Heart left ventricle (tissue), 13 donors: ENCODE results near the gene CMIP.

Experiments used
- POLR2A ChIP-seq, 2 donors: fragments of 450-650 bp; IDR thresholded peaks; one replicate each; pipeline ENCODE4 v1.6.1; 2017; ENCODE audit warnings: antibody characterized with exemption in 2 of 2, mild to moderate bottlenecking in 2 of 2, moderate library complexity in 2 of 2
- TF ChIP-seq, protein P1 (sequence below), 12 donors: fragments of 200-600 bp; sonication (generic) in 4 of 12; IDR thresholded peaks; one replicate each; pipeline versions ENCODE4 v1.5.0 to v1.8.0; 2018 to 2022; ENCODE audit warnings: antibody characterized with exemption in 12 of 12, mild to moderate bottlenecking in 5 of 12
- donor health status: ischemic (EF 13 %, LVEDD 7.1; RV severe dilation, severe dysfunction).
- donor health status: DM: no; HTN: yes; CAD: no.
- donor health status: DM: no; HTN: no; CAD: no.
- donor health status: ischemic (EF 25% LVEDD 6.9; RV normal size, moderate dysfunction).
- donor health status: ischemic (EF 25% LVEDD 5.7; RV mildly dilated, moderate dysfunction).
- donor health status: ischemic (EF 35%, LVEDD 5.7; RV mildly dilated, moderate dysfunction).
- donor health status: nonischemic (EF 11% LVEDD 7.7; RV severe dilation, severe dysfunction).
- donor health status: DM: yes; HTN: yes; CAD: no.
- donor health status: PGD.
- donor health status: ischemic (EF 29% LVEDD 5.4; RV normal size, mild dysfunction).
- donor health status: nonischemic (EF 23%, LVEDD 6.1; RV moderate dilation, normal function).

DNA sequence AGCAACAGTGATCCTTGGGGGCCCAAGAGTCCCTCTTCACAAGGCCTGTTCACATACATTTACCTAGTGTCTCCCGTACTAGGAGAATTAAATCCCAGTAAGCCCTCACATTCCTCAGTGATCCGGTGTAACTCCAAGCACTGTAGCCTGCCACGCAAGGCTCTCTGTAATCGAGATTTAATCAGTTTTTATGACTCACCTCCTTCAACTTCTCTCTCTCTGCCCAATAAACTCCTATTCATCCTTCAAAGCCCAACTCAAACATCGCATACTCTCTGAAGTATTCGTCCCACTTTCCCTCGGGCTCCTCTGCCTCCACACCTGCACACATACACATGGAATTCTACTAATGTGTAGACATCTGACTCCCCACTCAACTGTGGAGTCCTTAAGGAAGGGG lies 141.8 kb downstream of the CMIP start:
- TF ChIP-seq, protein P1, sequence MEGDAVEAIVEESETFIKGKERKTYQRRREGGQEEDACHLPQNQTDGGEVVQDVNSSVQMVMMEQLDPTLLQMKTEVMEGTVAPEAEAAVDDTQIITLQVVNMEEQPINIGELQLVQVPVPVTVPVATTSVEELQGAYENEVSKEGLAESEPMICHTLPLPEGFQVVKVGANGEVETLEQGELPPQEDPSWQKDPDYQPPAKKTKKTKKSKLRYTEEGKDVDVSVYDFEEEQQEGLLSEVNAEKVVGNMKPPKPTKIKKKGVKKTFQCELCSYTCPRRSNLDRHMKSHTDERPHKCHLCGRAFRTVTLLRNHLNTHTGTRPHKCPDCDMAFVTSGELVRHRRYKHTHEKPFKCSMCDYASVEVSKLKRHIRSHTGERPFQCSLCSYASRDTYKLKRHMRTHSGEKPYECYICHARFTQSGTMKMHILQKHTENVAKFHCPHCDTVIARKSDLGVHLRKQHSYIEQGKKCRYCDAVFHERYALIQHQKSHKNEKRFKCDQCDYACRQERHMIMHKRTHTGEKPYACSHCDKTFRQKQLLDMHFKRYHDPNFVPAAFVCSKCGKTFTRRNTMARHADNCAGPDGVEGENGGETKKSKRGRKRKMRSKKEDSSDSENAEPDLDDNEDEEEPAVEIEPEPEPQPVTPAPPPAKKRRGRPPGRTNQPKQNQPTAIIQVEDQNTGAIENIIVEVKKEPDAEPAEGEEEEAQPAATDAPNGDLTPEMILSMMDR (IDR thresholded peaks at IDR 0.05), result no peak
- TF ChIP-seq POLR2A (IDR thresholded peaks at IDR 0.05), result no peak
